ENCODE results near the gene POLDIP3. TPM values are rescaled to one million over a fixed set of nuclear protein-coding genes. Genes with fewer than 3 reads are reported as not detected.

POLDIP3 gene
- total and polyA plus RNA-seq, 2 experiments from 2014 or later, result 35.5 to 45.9 TPM

- 15 to 21% methylated on average over 17 to 19 of the region's 19 CpGs for WGBS, 2 experiments (ENCODE audit: low coverage in 1 of 2, low lambda C conversion rate in 2 of 2, missing lambda C conversion rate in 2 of 2)
- Histone ChIP-seq H3K9me3 (ENCODE audit: low read depth) (no peaks in the 10 kb centered on the region), H3F3A (ENCODE audit: insufficient read depth) (peaks cover 7% of the 10 kb centered on the region; the same call in 1 of the 2 replicates), H3K27ac (peak overlapping the region; percentile 94), H4K20me1 (ENCODE audit: insufficient read depth) (no peaks in the 10 kb centered on the region), H3K79me2 (ENCODE audit: insufficient read depth) (peaks cover 92% of the 10 kb centered on the region), H3K36me3 (ENCODE audit: low read depth) (no peaks in the 10 kb centered on the region), H3K9ac (peak overlapping the region; percentile 99), H3K4me1 (ENCODE audit: insufficient read depth) (peaks cover 37% of the 10 kb centered on the region), H3K27me3 (replicated peaks; ENCODE audit: insufficient read depth) (no peaks in the 10 kb centered on the region), H3K4me2 (ENCODE audit: unreplicated experiment) (peak overlapping the region; percentile 57), H3K4me3 (peak overlapping the region; percentile 51), H2AFZ (no peak overlapping the region), H3K9me2 (ENCODE audit: insufficient read depth) (no peaks in the 10 kb centered on the region)
- peak; percentile 77 for DNase-seq
- TF ChIP-seq EZH2 (IDR thresholded peaks at IDR 0.05; ENCODE audit: insufficient read depth, poor library complexity, severe bottlenecking) (no peak), EZH2phosphoT487 (IDR thresholded peaks at IDR 0.05; ENCODE audit: insufficient read depth, low read depth) (no peak)
- in situ Hi-C loops (cut with MboI), result no loop called here
Measured at GRCh38 chr22:42645341-42645937, 30.8 kb upstream of the POLDIP3 start.

- Histone ChIP-seq H3K27me3 (replicated peaks; ENCODE audit: insufficient read depth) (no peaks in the 10 kb centered on the region), H3K9me3 (ENCODE audit: low read depth) (no peaks in the 10 kb centered on the region), H3K9ac (peak overlapping the region; percentile 99), H3K27ac (peak overlapping the region; percentile 94), H3K4me1 (ENCODE audit: insufficient read depth) (peaks cover 39% of the 10 kb centered on the region), H3K4me3 (peak overlapping the region; percentile 51), H2AFZ (no peak overlapping the region), H3K9me2 (ENCODE audit: insufficient read depth) (no peaks in the 10 kb centered on the region), H3F3A (ENCODE audit: insufficient read depth) (peaks cover 7% of the 10 kb centered on the region; the same call in 1 of the 2 replicates), H3K79me2 (ENCODE audit: insufficient read depth) (peaks cover 95% of the 10 kb centered on the region), H4K20me1 (ENCODE audit: insufficient read depth) (no peaks in the 10 kb centered on the region), H3K4me2 (ENCODE audit: unreplicated experiment) (peak overlapping the region; percentile 57), H3K36me3 (ENCODE audit: low read depth) (no peaks in the 10 kb centered on the region)
- peak; percentile 73 for DNase-seq
- 7 to 9% methylated on average over 22 of the region's 22 CpGs for WGBS, 2 experiments (ENCODE audit: low coverage in 1 of 2, low lambda C conversion rate in 2 of 2, missing lambda C conversion rate in 2 of 2)
- in situ Hi-C loops (cut with MboI), result no loop called here
- no peak for TF ChIP-seq EZH2 (IDR thresholded peaks at IDR 0.05; ENCODE audit: insufficient read depth, poor library complexity, severe bottlenecking)
Measured at GRCh38 chr22:42644422-42645340, 30.0 kb upstream of the POLDIP3 start.

GRCh38 chr22:42643634-42644421 is 29.1 kb upstream of the POLDIP3 start:
- Histone ChIP-seq H3K79me2 (ENCODE audit: insufficient read depth) (peaks cover 100% of the 10 kb centered on the region), H3K4me3 (peak overlapping the region; percentile 51; the same call in 1 of the 2 replicates), H3K4me1 (ENCODE audit: insufficient read depth) (peaks cover 44% of the 10 kb centered on the region), H3K9me3 (ENCODE audit: low read depth) (no peaks in the 10 kb centered on the region), H4K20me1 (ENCODE audit: insufficient read depth) (no peaks in the 10 kb centered on the region), H3K4me2 (ENCODE audit: unreplicated experiment) (peak overlapping the region; percentile 57), H3K27me3 (replicated peaks; ENCODE audit: insufficient read depth) (no peaks in the 10 kb centered on the region), H3K27ac (peak overlapping the region; percentile 94), H3K9me2 (ENCODE audit: insufficient read depth) (no peaks in the 10 kb centered on the region), H3F3A (ENCODE audit: insufficient read depth) (peaks cover 7% of the 10 kb centered on the region; the same call in 1 of the 2 replicates), H3K9ac (peak overlapping the region; percentile 99), H2AFZ (no peak overlapping the region), H3K36me3 (ENCODE audit: low read depth) (no peaks in the 10 kb centered on the region)
- 90 to 91% methylated on average over 13 to 14 of the region's 14 CpGs for WGBS, 2 experiments (ENCODE audit: low coverage in 1 of 2, low lambda C conversion rate in 2 of 2, missing lambda C conversion rate in 2 of 2)
- in situ Hi-C loops (cut with MboI), result no loop called here
- TF ChIP-seq EZH2phosphoT487 (IDR thresholded peaks at IDR 0.05; ENCODE audit: insufficient read depth, low read depth) (no peak), EZH2 (IDR thresholded peaks at IDR 0.05; ENCODE audit: insufficient read depth, poor library complexity, severe bottlenecking) (no peak)
- DNase-seq, result no peak

Measured in GM23248 (cell line).